OCI-LY3 (cell line): Measurements from ENCODE around the gene ST14.

Experiments used
- EZH2phosphoT487 ChIP-seq: fragments of 200-600 bp; shearing (Covaris generic); IDR thresholded peaks from 2 replicates; pipeline ENCODE4 v1.6.1; 2018; ENCODE audit warnings: antibody characterized with exemption, mixed run types, low read depth
- TF ChIP-seq, protein P1 (sequence below): fragments of 200-600, 300-600 bp; sonication (generic); IDR thresholded peaks from 2 replicates; pipeline ENCODE4 v1.5.1; 2014; ENCODE audit warnings: antibody characterized with exemption, low read length, low read depth

DNA sequence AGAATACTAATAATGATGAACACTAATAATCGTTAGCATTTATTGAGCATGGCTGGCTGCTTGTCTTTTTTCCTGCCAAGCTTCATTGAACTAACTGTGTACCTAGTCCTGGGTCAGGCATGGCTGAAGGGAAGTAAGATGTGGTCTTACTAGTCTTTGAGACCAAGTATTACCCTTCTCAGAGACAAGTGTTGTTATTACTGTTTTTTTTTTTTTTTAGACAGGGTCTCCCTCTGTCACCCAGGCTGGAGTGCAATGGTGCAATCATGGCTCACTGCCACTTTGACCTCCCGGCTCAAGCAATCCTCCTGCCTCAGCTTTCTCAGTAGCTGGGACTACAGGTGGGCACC is 4.6 kb downstream of the ST14 start:
- TF ChIP-seq EZH2phosphoT487 = no peak
- TF ChIP-seq, protein P1, sequence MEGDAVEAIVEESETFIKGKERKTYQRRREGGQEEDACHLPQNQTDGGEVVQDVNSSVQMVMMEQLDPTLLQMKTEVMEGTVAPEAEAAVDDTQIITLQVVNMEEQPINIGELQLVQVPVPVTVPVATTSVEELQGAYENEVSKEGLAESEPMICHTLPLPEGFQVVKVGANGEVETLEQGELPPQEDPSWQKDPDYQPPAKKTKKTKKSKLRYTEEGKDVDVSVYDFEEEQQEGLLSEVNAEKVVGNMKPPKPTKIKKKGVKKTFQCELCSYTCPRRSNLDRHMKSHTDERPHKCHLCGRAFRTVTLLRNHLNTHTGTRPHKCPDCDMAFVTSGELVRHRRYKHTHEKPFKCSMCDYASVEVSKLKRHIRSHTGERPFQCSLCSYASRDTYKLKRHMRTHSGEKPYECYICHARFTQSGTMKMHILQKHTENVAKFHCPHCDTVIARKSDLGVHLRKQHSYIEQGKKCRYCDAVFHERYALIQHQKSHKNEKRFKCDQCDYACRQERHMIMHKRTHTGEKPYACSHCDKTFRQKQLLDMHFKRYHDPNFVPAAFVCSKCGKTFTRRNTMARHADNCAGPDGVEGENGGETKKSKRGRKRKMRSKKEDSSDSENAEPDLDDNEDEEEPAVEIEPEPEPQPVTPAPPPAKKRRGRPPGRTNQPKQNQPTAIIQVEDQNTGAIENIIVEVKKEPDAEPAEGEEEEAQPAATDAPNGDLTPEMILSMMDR = no peak
